ENCODE data around the gene KRTCAP2.

KRTCAP2 gene

DNA sequence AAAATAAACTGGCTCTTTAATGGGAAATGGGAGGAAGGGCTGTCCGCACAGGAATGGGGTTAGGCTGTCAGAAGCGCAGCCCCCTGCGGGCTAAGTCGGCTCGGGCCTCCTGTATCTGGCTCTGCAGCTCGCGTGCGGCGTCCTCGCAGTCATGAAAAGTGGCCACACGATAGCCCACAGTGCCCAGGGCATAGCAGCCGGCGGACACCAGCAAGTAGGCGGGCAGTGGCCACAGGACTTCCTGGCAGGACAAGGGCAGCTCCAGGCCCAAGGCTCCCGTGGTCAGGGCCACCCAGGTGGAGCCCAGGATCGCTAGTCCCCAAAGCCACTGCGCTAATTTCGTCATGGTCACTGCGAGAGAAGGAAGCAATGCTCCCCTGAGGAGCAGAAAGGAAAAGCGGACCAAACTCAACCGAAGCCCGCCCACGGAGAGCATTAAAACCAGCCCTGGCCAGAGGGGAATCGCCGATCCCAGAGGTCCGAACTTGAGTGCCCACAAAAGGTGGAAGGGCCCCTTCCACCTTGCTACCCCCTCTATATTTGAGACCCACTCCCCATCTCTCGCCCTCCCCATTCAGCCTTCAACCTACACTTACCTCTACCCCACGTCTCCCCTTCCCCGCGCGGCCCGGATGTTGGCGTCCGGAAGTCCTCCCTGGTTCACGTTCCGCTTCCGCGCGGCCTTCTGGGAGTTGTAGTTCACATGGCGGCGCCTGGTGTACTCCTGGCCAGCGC lies 33.0 kb downstream of the KRTCAP2 start, which contains the start of gene DPM3:
Gene DPM3, minus strand, starts transcription at position 637 of the 735 bp plus-strand sequence. Its CDS starts 291 bp downstream, at position 346.
- TF ChIP-seq CTCF (IDR thresholded peaks at IDR 0.05), result no peak
- no peaks in the 10 kb centered on the region for H3K9me3 ChIP-seq (ENCODE audit: control insufficient read depth, low read length)

DNA sequence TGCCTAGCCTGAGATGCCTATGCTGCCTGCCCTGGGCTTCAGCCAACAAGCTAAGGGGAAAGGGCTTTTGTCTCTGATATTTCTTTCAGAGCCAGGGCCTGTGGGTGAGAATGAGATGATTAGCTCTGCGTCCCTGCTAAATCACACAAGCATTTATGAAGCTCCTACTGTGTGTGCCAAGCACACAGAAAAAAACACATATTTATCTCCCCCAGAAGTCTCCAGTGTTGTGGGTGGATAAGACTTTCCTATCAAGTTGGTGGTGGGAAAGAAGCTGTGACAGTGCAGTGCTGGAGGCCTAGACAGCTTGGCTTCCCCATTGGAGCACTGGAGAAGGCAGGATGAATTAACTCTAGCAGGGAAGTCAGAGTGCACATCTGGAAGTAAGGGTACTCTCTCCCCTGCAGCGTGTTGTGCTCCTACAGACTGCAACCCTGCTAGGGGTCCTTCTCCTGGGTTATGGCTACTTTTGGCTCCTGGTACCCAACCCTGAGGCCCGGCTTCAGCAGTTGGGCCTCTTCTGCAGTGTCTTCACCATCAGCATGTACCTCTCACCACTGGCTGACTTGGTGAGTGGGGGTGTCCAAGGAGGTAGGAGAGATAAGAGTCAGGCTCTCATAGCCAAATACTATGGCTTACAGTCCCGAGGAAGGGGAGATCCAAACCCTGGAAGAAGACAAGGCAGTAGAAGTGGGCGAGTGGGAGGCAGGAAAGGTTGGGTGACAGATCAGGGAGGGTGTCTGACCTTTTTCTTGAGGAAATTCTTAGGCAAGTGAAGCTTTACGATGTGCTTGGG lies 35.8 kb downstream of the KRTCAP2 start:
- Histone ChIP-seq H3K4me2 (ENCODE audit: low read length) (peak overlapping the region; percentile 57), H3K4me1 (no peaks in the 10 kb centered on the region), H3K79me2 (no peaks in the 10 kb centered on the region), H2AFZ (no peak overlapping the region), H3K9ac (no peak overlapping the region), H3K27me3 (ENCODE audit: control insufficient read depth, insufficient read depth, low read length) (no peaks in the 10 kb centered on the region), H3K36me3 (ENCODE audit: control insufficient read depth, insufficient read depth, low read length) (no peaks in the 10 kb centered on the region), H3K9me3 (ENCODE audit: control insufficient read depth, low read length) (no peaks in the 10 kb centered on the region), H3K4me3 (ENCODE audit: low read depth, low read length) (no peak overlapping the region), H3K27ac (no peak overlapping the region)
- TF ChIP-seq CTCF (IDR thresholded peaks at IDR 0.05), result no peak

More for the DNA sequence above, 33.0 kb downstream of the KRTCAP2 start, which contains the start of gene DPM3:
- Histone ChIP-seq H3K27ac (peak within 1 kb of the TSS; percentile 82), H3K4me2 (ENCODE audit: low read length) (peak within 1 kb of the TSS; percentile 92), H3K9ac (no peak within 1 kb of the TSS), H3K27me3 (ENCODE audit: control insufficient read depth, insufficient read depth, low read length) (no peaks in the 10 kb centered on the region), H3K4me3 (ENCODE audit: low read depth, low read length) (peak within 1 kb of the TSS; percentile 95), H3K79me2 (no peaks in the 10 kb centered on the region), H3K36me3 (ENCODE audit: control insufficient read depth, insufficient read depth, low read length) (no peaks in the 10 kb centered on the region), H3K4me1 (no peaks in the 10 kb centered on the region), H2AFZ (peak within 1 kb of the TSS; percentile 83)

GRCh38 chr1:155136748-155137147 lies 36.4 kb downstream of the KRTCAP2 start:
- Histone ChIP-seq H3K27me3 (ENCODE audit: control insufficient read depth, insufficient read depth, low read length) (no peaks in the 10 kb centered on the region), H3K9ac (no peak overlapping the region), H3K4me2 (ENCODE audit: low read length) (peak overlapping the region; percentile 57), H3K79me2 (no peaks in the 10 kb centered on the region), H3K4me1 (no peaks in the 10 kb centered on the region), H3K9me3 (ENCODE audit: control insufficient read depth, low read length) (no peaks in the 10 kb centered on the region), H3K4me3 (ENCODE audit: low read depth, low read length) (peak overlapping the region; percentile 79), H3K27ac (peak overlapping the region; percentile 29), H2AFZ (no peak overlapping the region), H3K36me3 (ENCODE audit: control insufficient read depth, insufficient read depth, low read length) (no peaks in the 10 kb centered on the region)
- TF ChIP-seq CTCF (IDR thresholded peaks at IDR 0.05), result no peak

DNA sequence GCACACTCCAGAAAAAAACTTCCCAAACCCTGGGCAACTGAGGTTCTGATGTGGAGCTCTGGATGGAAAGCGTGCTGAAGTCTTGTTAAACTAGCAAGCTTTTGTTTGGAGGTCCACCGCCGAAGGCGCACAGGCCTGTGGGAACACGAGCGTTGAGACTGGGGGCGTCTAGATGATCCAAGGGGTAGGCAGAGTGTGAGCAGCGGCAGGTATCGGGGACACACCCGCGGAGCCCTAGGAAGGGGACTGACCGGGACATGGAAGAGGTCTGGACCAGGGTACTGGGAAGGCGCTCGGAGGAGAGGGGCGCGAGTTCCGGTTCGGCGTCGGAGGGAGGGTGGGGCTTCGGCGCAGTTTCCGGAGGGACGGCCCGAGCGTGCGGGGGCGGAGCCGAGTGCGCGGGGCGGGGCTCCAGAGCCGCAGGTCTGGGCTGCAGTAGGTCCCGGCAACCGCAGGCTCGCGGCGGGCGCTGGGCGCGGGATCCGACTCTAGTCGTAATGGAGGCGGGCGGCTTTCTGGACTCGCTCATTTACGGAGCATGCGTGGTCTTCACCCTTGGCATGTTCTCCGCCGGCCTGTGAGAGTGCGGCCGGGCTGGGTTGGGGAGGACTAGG lies 37.6 kb downstream of the KRTCAP2 start, which contains the start of gene SLC50A1:
Gene SLC50A1, plus strand, starts transcription at position 438 of the 614 bp plus-strand sequence. Its CDS starts 60 bp downstream, at position 498.
- H3K4me1 ChIP-seq, result no peaks in the 10 kb centered on the region

More for the DNA sequence above, 37.6 kb downstream of the KRTCAP2 start, which contains the start of gene SLC50A1:
- H3K79me2 ChIP-seq, result no peaks in the 10 kb centered on the region
- H3K9me3 ChIP-seq (ENCODE audit: control insufficient read depth, low read length), result no peaks in the 10 kb centered on the region
- peak within 1 kb of the TSS; percentile 79 for H3K4me3 ChIP-seq (ENCODE audit: low read depth, low read length)
- H3K4me2 ChIP-seq (ENCODE audit: low read length), result peak within 1 kb of the TSS; percentile 99
- peak within 1 kb of the TSS; percentile 98 for H3K27ac ChIP-seq
- peak within 1 kb of the TSS; percentile 7 for H3K9ac ChIP-seq
- H2AFZ ChIP-seq, result peak within 1 kb of the TSS; percentile 86
- peak; percentile 11 for TF ChIP-seq CTCF (IDR thresholded peaks at IDR 0.05)
- H3K36me3 ChIP-seq (ENCODE audit: control insufficient read depth, insufficient read depth, low read length), result no peaks in the 10 kb centered on the region
- no peaks in the 10 kb centered on the region for H3K27me3 ChIP-seq (ENCODE audit: control insufficient read depth, insufficient read depth, low read length)

All from parathyroid adenoma (tissue), 2 donors.